HG02938 (cell line): ENCODE measurements around the gene PCED1B.
"Not testable (repeated sequence)": the region's sequence is repeated elsewhere in the genome, so short reads cannot be mapped to it uniquely, and the experiment has no call there.

Experiments used
- ATAC-seq: cut with Tn5 transposase; IDR thresholded peaks from one replicate; pipeline ENCODE4 v1.9.1; 2021; ENCODE audit warnings: mild to moderate bottlenecking, moderate library complexity; ENCODE audit not compliant: unreplicated experiment

PCED1B gene

DNA sequence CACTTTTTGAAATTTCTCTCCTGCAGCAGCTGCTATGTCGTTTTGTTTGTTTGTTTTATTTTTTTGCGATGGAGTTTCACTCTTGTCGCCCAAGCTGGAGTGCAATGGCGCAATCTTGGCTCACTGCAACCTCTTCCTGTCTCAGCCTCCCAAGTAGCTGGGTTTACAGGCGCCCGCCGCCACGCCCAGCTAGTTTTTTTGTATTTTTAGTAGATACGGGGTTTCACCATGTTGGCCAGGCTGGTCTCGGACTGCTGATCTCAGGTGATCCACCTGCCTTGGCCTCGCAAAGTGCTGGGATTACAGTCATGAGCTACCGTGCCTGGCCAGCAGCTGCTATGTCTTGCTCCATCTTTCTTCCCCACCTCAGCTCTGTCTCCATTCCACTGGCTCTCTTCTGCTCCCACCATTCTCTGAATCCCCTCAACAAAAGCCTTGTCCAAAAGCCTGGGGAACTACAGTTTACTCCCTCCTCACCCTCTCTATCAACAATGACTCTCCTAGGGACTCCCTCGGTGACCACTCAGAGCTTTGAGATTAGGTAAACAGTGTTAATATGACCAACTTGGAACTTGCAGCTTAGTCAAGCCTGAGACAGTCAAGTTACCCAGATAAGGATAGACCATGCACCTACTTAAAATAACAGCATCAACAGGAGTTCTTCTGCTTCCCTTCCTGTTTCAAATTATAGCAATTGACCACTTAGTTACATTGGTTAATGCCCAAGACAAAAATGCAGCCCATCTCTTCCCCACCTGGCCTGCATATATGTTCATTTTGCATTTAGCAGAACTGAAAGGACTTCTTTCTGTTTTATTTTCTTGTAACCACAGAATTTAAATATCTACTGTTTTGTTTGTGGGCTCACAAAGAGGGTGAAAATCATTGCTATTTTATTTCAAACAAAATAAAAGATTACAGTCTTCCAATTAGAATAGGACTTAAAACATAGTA, 189.4 kb downstream of the PCED1B start:
- ATAC-seq = peak; percentile 77

DNA sequence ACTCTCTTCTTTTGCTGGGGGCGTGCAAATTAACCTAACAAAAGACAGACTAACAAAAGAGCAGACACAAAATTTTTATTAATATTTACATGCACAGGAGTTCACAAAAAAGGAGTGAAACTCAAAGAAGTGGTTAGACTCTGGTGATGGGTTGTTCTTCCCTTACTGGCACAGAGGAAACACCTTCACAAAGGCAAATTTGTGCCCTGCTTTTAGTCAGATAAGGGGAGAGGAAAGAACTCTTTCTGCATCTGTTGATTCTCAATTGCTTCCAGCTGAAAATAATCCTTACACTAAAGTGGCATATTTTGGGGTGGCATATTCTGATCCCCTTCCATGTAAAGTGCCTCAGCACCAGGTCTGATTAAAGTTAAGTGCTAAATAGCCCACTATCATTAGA, 190.5 kb downstream of the PCED1B start:
- ATAC-seq = no peak

DNA sequence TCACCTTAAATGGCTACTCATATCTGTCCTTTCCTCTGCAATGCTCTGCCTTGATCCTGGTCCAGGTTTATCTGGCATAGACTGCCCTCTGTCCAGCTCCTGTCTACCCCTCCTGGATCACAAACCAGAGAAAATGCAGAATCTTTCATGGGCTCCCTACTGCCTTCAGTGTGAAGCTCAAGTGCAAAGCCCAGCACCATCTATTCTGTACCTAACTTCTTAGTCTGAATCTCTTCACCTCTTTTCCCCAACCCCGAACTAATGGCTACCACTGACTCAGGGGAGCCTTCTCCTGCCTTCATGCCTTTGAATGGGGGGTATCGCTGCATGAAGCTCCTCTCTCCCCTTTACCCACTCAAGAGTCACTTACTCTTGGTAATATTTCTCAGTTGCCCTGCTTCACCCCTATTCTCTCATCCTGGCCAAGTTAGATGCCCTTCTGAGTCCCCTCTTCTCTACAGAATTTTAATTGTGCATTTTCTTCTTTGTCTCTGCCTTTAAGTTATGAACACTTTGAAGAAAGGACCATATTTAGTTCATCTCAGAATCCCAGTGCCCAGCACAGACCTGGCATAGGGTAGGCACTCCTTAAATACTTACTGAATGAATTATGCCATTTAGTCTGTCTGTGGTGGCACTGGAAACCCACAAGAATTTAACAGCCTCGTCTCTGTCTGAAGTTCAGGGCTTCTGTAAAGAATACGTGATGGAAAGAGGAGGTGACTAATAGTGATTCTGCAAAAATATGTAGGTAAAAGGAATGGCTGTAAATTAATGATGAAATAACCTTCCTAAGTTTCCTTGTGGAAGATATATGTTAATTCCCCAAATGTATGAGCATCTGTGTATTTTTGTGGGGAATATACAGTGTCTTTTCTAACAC, 191.6 kb downstream of the PCED1B start:
- ATAC-seq = no peak

DNA sequence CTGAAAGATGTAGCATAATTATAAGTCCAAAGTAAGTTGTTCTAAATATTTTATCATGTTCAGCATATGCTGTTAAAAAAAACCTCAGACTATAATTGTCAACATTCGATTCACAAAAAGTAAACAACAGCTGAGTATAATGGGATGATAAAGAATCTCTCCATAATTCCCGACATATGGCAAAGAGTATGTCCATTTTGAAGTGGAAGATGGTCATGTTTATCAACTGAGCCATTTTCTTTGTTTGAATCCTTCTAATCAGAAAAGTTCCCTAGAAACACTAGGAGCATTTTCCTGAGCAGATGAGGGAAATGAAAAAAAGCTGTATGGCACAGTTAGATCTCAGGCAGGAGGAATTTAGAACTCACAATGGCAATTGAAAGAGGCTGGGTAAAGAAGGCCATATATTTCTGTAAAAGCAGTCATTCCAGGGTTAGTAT, 192.4 kb downstream of the PCED1B start:
- no peak for ATAC-seq

DNA sequence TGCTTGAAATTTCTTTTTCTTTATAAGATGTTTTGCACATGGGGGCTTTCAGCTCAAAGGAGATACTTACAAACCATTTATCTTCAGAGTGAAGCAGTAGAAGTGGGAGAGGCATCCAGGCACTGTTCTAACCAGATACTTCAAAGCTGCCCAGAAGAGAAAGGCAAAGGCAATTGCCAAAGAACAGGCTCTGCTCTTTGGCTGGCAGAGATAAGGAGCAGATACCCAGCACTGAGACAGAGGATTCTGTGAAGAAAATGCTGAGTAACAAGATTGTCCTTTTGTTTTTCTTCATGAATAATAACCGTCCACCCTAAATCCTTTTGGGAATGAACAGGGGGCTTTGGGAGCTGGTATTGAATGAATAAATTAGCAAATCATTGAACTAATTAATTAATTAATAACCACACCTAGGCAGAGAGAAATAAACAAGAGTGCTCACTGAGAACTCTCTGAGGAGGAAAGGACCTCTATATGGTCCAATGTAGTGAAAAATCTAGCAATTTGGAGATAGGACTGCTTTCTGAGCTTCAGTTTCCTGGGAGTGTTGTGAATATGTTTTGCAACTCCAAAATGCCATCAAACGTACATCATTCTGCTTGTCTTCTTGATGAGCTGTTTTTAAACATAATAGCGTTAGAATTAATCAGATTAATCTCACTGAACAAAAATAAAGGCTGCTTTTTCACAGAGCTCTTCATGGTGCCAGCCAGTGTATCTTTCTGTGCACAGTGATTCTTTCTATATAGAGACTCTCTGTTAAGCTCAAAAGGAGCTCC, 193.2 kb downstream of the PCED1B start:
- no peak for ATAC-seq

DNA sequence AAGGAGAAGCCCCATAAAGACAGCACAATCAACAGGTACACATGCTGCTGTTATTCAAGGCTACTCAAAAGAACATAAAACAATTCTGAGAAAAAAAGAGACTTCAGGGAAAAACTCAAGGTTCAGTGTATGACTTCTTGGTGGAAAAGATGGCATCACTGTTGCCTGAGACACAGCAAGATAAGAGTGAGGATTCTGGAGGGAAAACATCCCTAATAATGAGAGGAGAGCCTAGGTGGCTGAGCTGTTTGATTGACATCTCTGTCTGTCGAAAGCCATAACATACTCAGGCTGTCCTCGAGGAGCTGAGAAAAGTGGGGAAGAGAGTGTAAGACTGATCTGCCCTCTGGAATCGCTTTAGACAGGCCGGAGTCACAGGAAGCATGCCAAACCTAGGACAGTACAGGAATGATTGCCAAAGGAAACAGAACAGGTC, 193.8 kb downstream of the PCED1B start:
- ATAC-seq = no peak

DNA sequence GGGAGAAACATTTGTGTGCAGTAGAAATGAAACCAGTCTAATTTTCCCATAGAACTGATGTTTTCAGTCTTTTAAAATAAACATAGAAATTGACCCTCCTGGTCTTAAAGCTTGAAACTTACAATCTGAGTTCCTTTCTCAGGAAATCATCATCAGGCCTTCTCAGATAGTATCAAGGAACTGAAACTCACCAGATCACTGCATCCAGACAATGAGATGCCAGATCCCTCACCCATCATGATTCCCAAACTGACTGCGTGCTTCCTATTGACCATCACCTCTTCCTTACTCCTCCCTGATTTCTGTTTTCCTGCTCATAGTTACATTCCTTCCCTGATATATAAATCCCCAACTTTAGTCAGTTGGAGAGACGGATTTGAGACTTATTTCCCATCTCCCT, 195.3 kb downstream of the PCED1B start:
- no peak for ATAC-seq

DNA sequence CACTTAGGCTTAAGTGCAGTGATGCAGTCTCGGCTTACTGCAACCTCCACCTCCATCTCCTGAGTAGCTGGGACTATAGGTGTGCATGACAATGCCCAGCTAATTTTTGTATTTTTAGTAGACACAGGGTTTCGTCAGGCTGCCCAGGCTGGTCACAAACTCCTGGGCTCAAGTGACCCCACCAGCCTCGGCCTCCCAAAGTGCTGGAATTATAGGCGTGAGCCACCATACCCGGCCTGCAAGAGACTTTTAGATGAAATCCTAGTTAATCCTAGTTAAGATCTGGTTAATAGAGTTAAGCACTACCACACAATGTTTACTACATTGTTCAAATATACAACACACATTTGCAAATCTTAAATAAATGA, 196.8 kb downstream of the PCED1B start:
- ATAC-seq = no peak

DNA sequence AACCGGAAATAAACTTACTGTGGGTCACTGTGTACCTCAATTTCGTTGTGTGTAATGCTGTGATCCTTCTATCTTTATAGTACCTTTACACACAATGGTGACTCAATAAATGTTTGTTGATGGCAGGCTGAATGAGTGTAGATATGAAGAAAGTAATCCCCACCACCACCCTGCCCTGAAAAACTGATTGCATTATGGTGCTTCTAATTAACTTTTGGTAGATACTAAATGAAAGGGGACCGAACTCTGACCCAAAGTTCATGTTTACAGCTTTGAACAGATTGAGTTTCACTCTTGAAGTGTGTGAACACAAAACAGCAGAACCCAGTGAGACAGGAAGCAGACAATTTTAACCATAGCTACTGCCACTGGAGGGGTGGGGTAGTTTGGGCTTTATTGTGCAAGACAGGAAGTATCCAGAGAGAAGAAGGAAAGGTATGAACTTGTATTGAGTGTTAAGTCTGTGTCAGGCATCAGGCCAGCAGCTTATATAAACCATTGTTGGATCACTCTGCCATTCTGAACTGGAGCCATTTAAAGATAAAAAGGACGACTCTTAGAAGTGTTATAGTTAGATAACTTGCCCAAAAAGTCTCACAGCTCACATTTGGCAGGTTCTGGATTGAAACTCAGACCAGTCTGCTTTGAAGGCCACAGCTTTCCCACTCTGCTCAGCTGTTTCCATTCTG, 197.3 kb downstream of the PCED1B start:
- ATAC-seq = peak; percentile 91

DNA sequence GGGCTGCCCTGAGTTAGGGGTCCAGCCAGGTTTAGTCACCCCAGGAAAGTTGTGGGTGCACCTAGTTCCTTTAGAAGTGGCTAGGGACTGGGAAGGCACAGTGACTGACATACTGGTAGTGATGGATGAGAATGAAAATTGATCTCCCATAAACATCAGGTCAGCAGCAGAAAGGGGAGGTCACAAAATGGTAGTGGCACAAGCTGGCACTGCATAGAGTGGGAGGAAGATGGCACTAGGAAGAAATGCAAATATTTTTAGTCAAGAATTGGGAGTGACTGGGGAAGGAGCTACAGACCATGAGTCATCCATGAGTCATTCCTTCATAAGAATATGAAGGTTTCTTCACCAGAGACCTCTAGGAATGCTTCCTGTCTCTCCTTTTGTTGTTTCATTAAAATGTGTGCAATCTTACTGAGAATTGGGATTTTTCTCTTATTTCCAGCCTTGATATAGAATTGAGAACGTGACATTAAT, 198.6 kb downstream of the PCED1B start:
- ATAC-seq = no peak

DNA sequence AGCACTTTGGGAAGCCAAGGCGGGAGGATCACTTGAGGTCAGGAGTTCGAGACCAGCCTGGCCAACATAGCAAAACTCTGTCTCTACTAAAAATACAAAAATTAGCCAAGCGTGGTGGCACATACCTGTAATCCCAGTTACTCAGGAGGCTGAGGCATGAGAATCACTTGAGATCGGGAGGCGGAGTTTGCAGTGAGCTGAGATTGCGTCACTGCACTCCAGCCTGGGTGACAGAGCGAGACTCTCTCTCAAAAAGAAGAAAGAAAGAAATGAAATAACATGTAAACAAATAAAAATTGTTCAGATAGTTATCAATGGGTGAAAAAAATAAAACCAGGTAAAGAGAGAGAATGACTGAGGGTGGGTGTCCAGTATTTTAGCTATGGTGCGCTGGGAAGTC, 200.3 kb downstream of the PCED1B start:
- ATAC-seq = not testable (repeated sequence)

DNA sequence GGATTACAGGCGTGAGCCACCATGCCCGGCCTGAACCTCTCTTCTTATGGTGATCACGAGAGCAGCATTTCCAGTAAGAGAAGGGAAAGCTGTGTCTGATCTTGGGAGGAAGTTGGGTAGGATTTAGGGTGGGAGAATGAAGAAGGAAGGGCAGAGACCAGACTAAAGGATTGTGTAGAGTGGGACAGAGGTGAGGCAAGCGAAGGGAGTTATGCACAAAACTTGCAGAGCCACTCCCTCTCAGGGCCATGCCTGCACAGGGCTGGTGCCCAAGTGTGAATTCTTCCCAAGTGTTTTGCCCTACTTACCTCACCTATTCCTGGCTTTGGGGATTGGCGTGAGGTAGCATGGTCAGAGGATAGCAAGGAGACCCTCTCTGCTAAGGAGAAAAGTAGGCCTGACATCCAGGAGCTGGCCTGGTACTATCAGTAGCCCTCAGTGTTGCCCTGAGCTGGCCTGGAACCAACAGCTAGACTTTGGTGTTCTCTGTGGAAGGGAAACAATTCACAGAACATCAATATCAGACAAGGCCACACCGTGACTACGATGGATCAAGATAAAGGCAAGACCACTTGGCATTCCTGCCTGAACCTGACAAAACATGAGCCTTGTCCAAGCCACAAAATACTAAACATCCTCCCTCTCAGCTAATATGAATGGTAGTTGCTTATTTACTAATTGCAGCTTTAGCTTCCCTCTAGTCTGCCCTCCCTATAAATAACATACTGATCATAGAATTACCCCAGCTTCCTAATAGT, 201.3 kb downstream of the PCED1B start:
- no peak for ATAC-seq

DNA sequence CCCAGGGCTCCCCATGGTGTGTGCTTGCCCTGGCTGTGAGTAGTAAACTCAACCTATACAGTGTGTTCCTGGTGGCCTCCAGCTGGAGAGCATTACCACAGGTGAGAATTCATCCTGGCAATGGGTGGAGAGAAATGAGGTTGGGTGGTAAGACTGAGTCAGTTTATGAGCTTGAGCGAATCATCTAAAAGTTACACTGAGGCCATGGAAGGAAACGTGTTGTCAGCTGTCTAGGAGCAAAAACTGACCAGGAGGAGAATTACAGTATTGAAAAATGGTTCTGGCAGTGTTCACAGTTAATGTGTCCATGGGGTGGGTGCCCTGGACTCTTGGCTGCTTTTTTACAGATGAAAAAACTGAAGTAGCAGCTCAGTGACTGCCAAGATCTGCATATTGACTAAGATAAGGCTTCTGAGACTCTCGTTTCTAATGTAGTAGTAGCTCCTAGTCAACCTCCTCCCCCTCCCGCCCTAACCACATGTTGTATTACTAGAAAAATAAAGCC, 202.3 kb downstream of the PCED1B start:
- ATAC-seq = no peak

DNA sequence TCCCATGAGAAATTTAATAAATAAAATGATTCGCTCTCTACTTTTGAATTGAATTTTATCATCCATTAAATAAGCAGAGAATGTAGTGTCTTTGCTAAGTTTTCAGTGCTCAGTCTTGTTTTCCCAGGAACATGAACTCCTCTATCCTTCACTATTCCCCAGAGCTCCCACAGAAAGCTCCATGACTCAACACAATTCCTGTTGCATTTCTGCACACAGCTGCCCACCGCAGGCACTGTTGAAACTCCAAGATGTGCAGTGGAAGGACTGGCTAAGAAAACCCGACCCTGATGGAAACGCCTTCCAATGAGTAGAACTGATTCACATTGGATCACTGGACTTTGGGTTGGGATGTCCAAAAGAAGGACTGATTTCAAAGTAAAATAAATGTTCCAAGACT, 202.8 kb downstream of the PCED1B start:
- no peak for ATAC-seq
